GM19328 (cell line): ENCODE data around the gene SUOX.
"Not testable (repeated sequence)": the region's sequence is repeated elsewhere in the genome, so short reads cannot be mapped to it uniquely, and the experiment has no call there.

Experiments used
- ATAC-seq: cut with Tn5 transposase; IDR thresholded peaks from one replicate; pipeline ENCODE4 v1.9.1; 2021; ENCODE audit warnings: mild to moderate bottlenecking, moderate library complexity; ENCODE audit not compliant: unreplicated experiment

SUOX gene

GRCh38 chr12:55996715-55997534 lies at the start of gene SUOX:
Gene SUOX (plus strand): TSS chr12:55997276. CDS start chr12:56002222, 4,946 bp downstream.
- peak; percentile 99 for ATAC-seq

- no peak for ATAC-seq
These were observed 41.7 kb upstream of the SUOX start for GRCh38 chr12:55955344-55955743.

- ATAC-seq, result no peak
These were observed 41.1 kb upstream of the SUOX start for GRCh38 chr12:55955800-55956508.

- ATAC-seq, result no peak
These were observed 39.8 kb upstream of the SUOX start for GRCh38 chr12:55957106-55957859.

GRCh38 chr12:55963760-55964159 lies 33.3 kb upstream of the SUOX start:
- ATAC-seq, result no peak

GRCh38 chr12:55965240-55965639 lies 31.8 kb upstream of the SUOX start:
- ATAC-seq, result no peak

- no peak for ATAC-seq
These were observed 31.1 kb upstream of the SUOX start, which contains the start of gene PMEL for GRCh38 chr12:55965941-55966407. Gene PMEL (minus strand): TSS chr12:55966042. CDS start chr12:55966011, 31 bp downstream.

- ATAC-seq, result peak; percentile 92
These were observed 30.4 kb upstream of the SUOX start, which contains the start of gene CDK2 for GRCh38 chr12:55966408-55967281. Gene CDK2 (plus strand): TSS chr12:55966830. CDS start chr12:55967009, 179 bp downstream.

- ATAC-seq, result no peak
These were observed 27.7 kb upstream of the SUOX start for GRCh38 chr12:55969356-55969755.

- no peak for ATAC-seq
These were observed 26.3 kb upstream of the SUOX start for GRCh38 chr12:55970775-55971174.

- ATAC-seq, result no peak
These were observed 25.0 kb upstream of the SUOX start for GRCh38 chr12:55972042-55972441.

GRCh38 chr12:55972456-55972855 lies 24.6 kb upstream of the SUOX start:
- no peak for ATAC-seq

- ATAC-seq, result no peak
These were observed 24.0 kb upstream of the SUOX start for GRCh38 chr12:55972911-55973598.

GRCh38 chr12:55973599-55974307 lies 23.3 kb upstream of the SUOX start, which contains the start of gene RAB5B:
Gene RAB5B (plus strand): TSS chr12:55974078. CDS start chr12:55986961, 12,883 bp downstream.
- ATAC-seq, result peak; percentile 96

- no peak for ATAC-seq
These were observed 22.8 kb upstream of the SUOX start for GRCh38 chr12:55974308-55974730.

GRCh38 chr12:55978393-55978792 lies 18.7 kb upstream of the SUOX start:
- ATAC-seq, result no peak

- no peak for ATAC-seq
These were observed 18.0 kb upstream of the SUOX start for GRCh38 chr12:55979069-55979468.

- ATAC-seq, result not testable (repeated sequence)
These were observed 15.2 kb upstream of the SUOX start for GRCh38 chr12:55981882-55982281.
